ENCODE data around the gene B4GALNT2. TPM values are rescaled to one million over a fixed set of nuclear protein-coding genes. Genes with fewer than 3 reads are reported as not detected.

B4GALNT2 gene
- total and polyA plus RNA-seq, 2 donors (not counting 3 experiments of a cell fraction or from before 2014, with no cell fraction given): 0.11 TPM; not detected in 1

- no peak for TF ChIP-seq MAX (IDR thresholded peaks at IDR 0.05; ENCODE audit: insufficient read depth, insufficient read length)
- TF ChIP-seq CTCF (IDR thresholded peaks at IDR 0.05; ENCODE audit: extremely low read depth in 1 of 2, insufficient read depth in 1 of 2, low read depth in 1 of 2, low read length in 2 of 2): no peak
- TF ChIP-seq POLR2AphosphoS5 (IDR thresholded peaks at IDR 0.05; ENCODE audit: insufficient read depth, low read depth, low read length): no peak
- TF ChIP-seq JUN (IDR thresholded peaks at IDR 0.05; ENCODE audit: borderline replicate concordance, insufficient read depth, insufficient read length, low read depth): no peak
- BruUV-seq (replicated peaks): no TSS peak
- POLR2A ChIA-PET: no interaction called here
- no peaks in the 10 kb centered on the region for H3K27me3 ChIP-seq (ENCODE audit: control insufficient read depth in 2 of 2, insufficient read depth in 2 of 2, low read length in 2 of 2)
- H3K9ac ChIP-seq (replicated peaks; ENCODE audit: extremely low read depth, insufficient read depth, low read length): no peak overlapping the region
- no peak overlapping the region for H3K27ac ChIP-seq (ENCODE audit: insufficient read depth, low read depth, low read length)
- dilution Hi-C loops (cut with MboI; ENCODE audit: extremely low pct_ligation_motif_present, low sequenced_read_pairs): no loop called here
- DNase-seq (ENCODE audit: low read depth, low spot score) (no peak), FAIRE-seq (no peak)
- no peaks in the 10 kb centered on the region for H4K20me1 ChIP-seq (replicated peaks; ENCODE audit: control insufficient read depth, extremely low read depth, insufficient read depth, low read length)
- H3K9me1 ChIP-seq (replicated peaks; ENCODE audit: control insufficient read depth, extremely low read depth, insufficient read depth, low read length): no peaks in the 10 kb centered on the region
- CTCF ChIA-PET: interaction anchor here (0.9 to 1.0 kb wide), 2 partner anchors 12 to 15 kb away, joined by 3 read pairs; no protein-coding TSS in a partner anchor
- no peak overlapping the region for H3K4me2 ChIP-seq (ENCODE audit: insufficient read depth, low read length)
- no peaks in the 10 kb centered on the region for H3K9me3 ChIP-seq (replicated peaks; ENCODE audit: control insufficient read depth, insufficient read depth, low read length)
- no peaks in the 10 kb centered on the region for H3K36me3 ChIP-seq (ENCODE audit: control insufficient read depth in 2 of 2, extremely low read depth in 1 of 2, insufficient read depth in 2 of 2, low read length in 2 of 2)
- no peak overlapping the region for H3K4me3 ChIP-seq (replicated peaks in 1 of 3; ENCODE audit: insufficient read depth in 1 of 3, low read depth in 1 of 3, low read length in 3 of 3)
- H3K79me2 ChIP-seq (ENCODE audit: control insufficient read depth, insufficient read depth, low read length): no peaks in the 10 kb centered on the region
- peak overlapping the region; percentile 3 for H2AFZ ChIP-seq (ENCODE audit: low read depth, low read length)
- intact Hi-C loops (cut with micrococcal nuclease): no loop called here
- peaks cover 2% of the 10 kb centered on the region for H3K4me1 ChIP-seq (ENCODE audit: control insufficient read depth, extremely low read depth, insufficient read depth, low read length)
Measured at GRCh38 chr17:49100601-49101000, 32.0 kb upstream of the B4GALNT2 start.

- Histone ChIP-seq H3K79me2 (ENCODE audit: control insufficient read depth, insufficient read depth, low read length) (no peaks in the 10 kb centered on the region), H4K20me1 (replicated peaks; ENCODE audit: control insufficient read depth, extremely low read depth, insufficient read depth, low read length) (no peaks in the 10 kb centered on the region), H3K9me1 (replicated peaks; ENCODE audit: control insufficient read depth, extremely low read depth, insufficient read depth, low read length) (no peaks in the 10 kb centered on the region), H3K9me3 (replicated peaks; ENCODE audit: control insufficient read depth, insufficient read depth, low read length) (no peaks in the 10 kb centered on the region), H3K27me3 (ENCODE audit: control insufficient read depth in 2 of 2, insufficient read depth in 2 of 2, low read length in 2 of 2) (no peaks in the 10 kb centered on the region), H3K4me1 (ENCODE audit: control insufficient read depth, extremely low read depth, insufficient read depth, low read length) (peaks cover 2% of the 10 kb centered on the region), H3K9ac (replicated peaks; ENCODE audit: extremely low read depth, insufficient read depth, low read length) (no peak overlapping the region), H3K27ac (ENCODE audit: insufficient read depth, low read depth, low read length) (no peak overlapping the region), H2AFZ (ENCODE audit: low read depth, low read length) (peak overlapping the region; percentile 3), H3K4me3 (replicated peaks in 1 of 3; ENCODE audit: insufficient read depth in 1 of 3, low read depth in 1 of 3, low read length in 3 of 3) (no peak overlapping the region), H3K4me2 (ENCODE audit: insufficient read depth, low read length) (no peak overlapping the region), H3K36me3 (ENCODE audit: control insufficient read depth in 2 of 2, extremely low read depth in 1 of 2, insufficient read depth in 2 of 2, low read length in 2 of 2) (no peaks in the 10 kb centered on the region)
- TF ChIP-seq CTCF (IDR thresholded peaks at IDR 0.05; ENCODE audit: extremely low read depth in 1 of 2, insufficient read depth in 1 of 2, low read depth in 1 of 2, low read length in 2 of 2) (no peak), JUN (IDR thresholded peaks at IDR 0.05; ENCODE audit: borderline replicate concordance, insufficient read depth, insufficient read length, low read depth) (no peak), GATA2 (IDR thresholded peaks at IDR 0.05; ENCODE audit: insufficient read depth, insufficient read length, low read depth, low read length) (no peak), MYC (IDR thresholded peaks at IDR 0.05; ENCODE audit: low read depth, low read length) (no peak), POLR2A (IDR thresholded peaks at IDR 0.05; ENCODE audit: low read depth, low read length) (no peak), MAX (IDR thresholded peaks at IDR 0.05; ENCODE audit: insufficient read depth, insufficient read length) (no peak), POLR2AphosphoS5 (IDR thresholded peaks at IDR 0.05; ENCODE audit: insufficient read depth, low read depth, low read length) (no peak), FOS (IDR thresholded peaks at IDR 0.05; ENCODE audit: borderline replicate concordance, insufficient read depth, low read length) (no peak), EZH2 (IDR thresholded peaks at IDR 0.05; ENCODE audit: borderline replicate concordance, low read depth, low read length, severe bottlenecking) (no peak)
- dilution Hi-C loops (cut with MboI; ENCODE audit: extremely low pct_ligation_motif_present, low sequenced_read_pairs) (no loop called here), intact Hi-C loops (cut with micrococcal nuclease) (no loop called here)
- POLR2A ChIA-PET: no interaction called here
- FAIRE-seq: peak; percentile 35
- CTCF ChIA-PET: interaction anchor here (0.8 to 1.7 kb wide), 4 partner anchors 12 to 79 kb away, joined by 3 to 5 read pairs (median 3); no protein-coding TSS in a partner anchor
- no peak for DNase-seq (ENCODE audit: low read depth, low spot score)
- BruUV-seq (replicated peaks): no TSS peak
Measured at GRCh38 chr17:49101054-49101534, 31.5 kb upstream of the B4GALNT2 start.

Data from endothelial cell of umbilical vein (primary cell).